Measurements from ENCODE around the gene TMEM200C. TPM values are rescaled to one million over a fixed set of nuclear protein-coding genes. Genes with fewer than 3 reads are reported as not detected.

Gene TMEM200C
- total and polyA plus RNA-seq, 9 of the 15 experiments (the other 6 are each of a cell fraction or from before 2014, with no cell fraction given), result 0.04 TPM; not detected in 8

DNA sequence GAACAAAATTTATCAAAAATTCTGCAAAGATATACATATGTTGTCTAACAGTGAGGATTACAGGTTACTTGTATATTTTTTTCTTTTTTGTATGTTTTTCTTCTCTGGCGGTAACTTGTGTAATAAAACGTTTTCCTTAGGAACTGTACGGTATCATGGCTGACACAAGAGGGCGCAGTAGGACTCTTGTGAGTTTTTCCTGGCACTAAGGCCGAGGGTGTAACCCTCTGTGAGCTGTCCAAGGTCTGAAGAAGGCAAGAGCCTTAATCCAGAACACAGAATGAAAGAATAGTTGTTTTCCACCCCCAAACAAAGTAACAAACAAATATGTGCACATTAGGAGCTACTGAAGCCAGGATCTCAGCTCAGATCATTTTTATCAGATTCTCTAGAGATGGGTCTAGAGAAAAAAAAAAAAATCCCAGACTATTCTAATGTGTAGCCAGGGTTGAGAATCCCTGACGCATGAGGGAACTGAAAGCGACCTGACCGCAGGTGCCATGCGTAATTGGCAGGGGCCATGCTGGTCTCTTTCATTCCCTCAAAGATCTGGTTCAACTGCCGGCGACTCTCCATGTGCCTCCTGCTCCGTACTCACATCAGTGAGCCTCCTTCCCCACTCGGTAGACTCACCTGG lies 27.0 kb downstream of the TMEM200C start (continued):
- TF ChIP-seq, protein P1, sequence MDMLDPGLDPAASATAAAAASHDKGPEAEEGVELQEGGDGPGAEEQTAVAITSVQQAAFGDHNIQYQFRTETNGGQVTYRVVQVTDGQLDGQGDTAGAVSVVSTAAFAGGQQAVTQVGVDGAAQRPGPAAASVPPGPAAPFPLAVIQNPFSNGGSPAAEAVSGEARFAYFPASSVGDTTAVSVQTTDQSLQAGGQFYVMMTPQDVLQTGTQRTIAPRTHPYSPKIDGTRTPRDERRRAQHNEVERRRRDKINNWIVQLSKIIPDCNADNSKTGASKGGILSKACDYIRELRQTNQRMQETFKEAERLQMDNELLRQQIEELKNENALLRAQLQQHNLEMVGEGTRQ (CRISPR knock-in tag; IDR thresholded peaks at IDR 0.05), result no peak
- TF ChIP-seq ATF1 (CRISPR knock-in tag; IDR thresholded peaks at IDR 0.05) (no peak), ATF1 (tag; IDR thresholded peaks at IDR 0.05) (no peak), NCOA4 (IDR thresholded peaks at IDR 0.05; ENCODE audit: partially characterized antibody) (no peak), SIRT6 (IDR thresholded peaks at IDR 0.05; ENCODE audit: low read depth, low read length) (no peak), SMC3 (conservative IDR thresholded peaks at IDR 0.05; ENCODE audit: insufficient read depth, low read depth, low read length) (peak; percentile 72), DMBX1 (CRISPR knock-in tag; IDR thresholded peaks at IDR 0.05; ENCODE audit: borderline replicate concordance) (peak; percentile 62; the same call in 1 of the 2 replicates), ZNF561 (CRISPR knock-in tag; conservative IDR thresholded peaks at IDR 0.05) (no peak), ZKSCAN8 (CRISPR knock-in tag; IDR thresholded peaks at IDR 0.05) (no peak), ZNF24 (IDR thresholded peaks at IDR 0.05) (no peak), SRSF3 (IDR thresholded peaks at IDR 0.05; ENCODE audit: insufficient read depth, low read length) (no peak), ZNF197 (CRISPR knock-in tag; IDR thresholded peaks at IDR 0.05; ENCODE audit: low read depth) (0 out of 2 replicates have a peak, but pooled peaks have one; percentile 39), EHMT2 (IDR thresholded peaks at IDR 0.05) (peak; percentile 97), CHCHD3 (CRISPR knock-in tag; IDR thresholded peaks at IDR 0.05) (no peak), HDAC6 (IDR thresholded peaks at IDR 0.05; ENCODE audit: low read depth, low read length) (no peak), TBL1XR1 (IDR thresholded peaks at IDR 0.05; ENCODE audit: low read length in 2 of 2) (no peak), NCOR1 (IDR thresholded peaks at IDR 0.05) (no peak), ZNF695 (CRISPR knock-in tag; IDR thresholded peaks at IDR 0.05) (no peak), ZNF766 (CRISPR knock-in tag; conservative IDR thresholded peaks at IDR 0.05) (0 out of 2 replicates have a peak, but pooled peaks have one; percentile 52), ZNF707 (CRISPR knock-in tag; conservative IDR thresholded peaks at IDR 0.05) (no peak), PCBP1 (IDR thresholded peaks at IDR 0.05; ENCODE audit: low read depth, low read length, poor library complexity, severe bottlenecking) (no peak)
- TF ChIP-seq, protein P2, sequence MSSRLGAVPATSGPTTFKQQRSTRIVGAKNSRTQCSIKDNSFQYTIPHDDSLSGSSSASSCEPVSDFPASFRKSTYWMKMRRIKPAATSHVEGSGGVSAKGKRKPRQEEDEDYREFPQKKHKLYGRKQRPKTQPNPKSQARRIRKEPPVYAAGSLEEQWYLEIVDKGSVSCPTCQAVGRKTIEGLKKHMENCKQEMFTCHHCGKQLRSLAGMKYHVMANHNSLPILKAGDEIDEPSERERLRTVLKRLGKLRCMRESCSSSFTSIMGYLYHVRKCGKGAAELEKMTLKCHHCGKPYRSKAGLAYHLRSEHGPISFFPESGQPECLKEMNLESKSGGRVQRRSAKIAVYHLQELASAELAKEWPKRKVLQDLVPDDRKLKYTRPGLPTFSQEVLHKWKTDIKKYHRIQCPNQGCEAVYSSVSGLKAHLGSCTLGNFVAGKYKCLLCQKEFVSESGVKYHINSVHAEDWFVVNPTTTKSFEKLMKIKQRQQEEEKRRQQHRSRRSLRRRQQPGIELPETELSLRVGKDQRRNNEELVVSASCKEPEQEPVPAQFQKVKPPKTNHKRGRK (tag; IDR thresholded peaks at IDR 0.05), result no peak
